Fibroblast of the conjunctiva (primary cell): ENCODE results near the gene APOL1.
A peak's percentile ranks its signal among the peaks of the same experiment; 100 is the strongest.

Experiments
- DNase-seq: peaks from one replicate; pipeline ENCODE4 v3.0.0-alpha.2; 2010; ENCODE audit warnings: low read depth

The APOL1 gene

GRCh38 chr22:36291831-36292740 is 39.2 kb downstream of the APOL1 start:
- no peak for DNase-seq

DNA sequence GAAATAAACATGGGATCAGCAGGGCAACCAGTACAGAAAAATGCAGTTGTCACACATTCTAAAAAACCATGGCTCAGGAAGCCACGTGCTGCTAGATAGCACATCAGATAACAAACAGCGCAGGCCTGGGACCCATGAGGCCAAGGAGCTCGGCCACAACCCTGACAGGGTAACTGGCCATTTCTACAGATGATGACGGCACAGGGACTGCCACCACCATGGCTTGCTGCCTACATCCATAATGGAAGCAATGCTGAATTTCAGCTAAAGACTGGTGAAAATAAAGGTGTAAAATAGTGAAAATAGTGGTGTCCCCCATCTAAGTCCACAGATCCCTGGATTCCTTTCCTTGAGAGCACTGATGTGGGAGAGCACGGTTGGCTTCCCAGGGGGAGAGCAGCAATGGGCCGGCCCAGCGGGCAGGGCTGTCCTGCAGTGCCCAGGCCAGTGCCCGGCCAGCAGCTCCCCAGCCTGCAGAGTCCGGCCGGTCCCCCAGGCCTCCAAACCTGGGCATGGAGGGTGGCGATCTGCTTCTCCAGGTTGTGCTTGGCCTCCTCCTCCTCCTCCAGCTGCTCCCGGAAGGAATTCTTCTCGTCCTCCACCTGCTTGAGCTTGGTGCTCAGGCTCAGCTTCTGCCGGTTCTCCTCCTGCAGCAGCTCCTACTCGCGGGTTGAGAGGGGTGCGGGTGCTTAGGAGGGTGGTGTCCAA is 40.0 kb downstream of the APOL1 start:
- no peak for DNase-seq

DNA sequence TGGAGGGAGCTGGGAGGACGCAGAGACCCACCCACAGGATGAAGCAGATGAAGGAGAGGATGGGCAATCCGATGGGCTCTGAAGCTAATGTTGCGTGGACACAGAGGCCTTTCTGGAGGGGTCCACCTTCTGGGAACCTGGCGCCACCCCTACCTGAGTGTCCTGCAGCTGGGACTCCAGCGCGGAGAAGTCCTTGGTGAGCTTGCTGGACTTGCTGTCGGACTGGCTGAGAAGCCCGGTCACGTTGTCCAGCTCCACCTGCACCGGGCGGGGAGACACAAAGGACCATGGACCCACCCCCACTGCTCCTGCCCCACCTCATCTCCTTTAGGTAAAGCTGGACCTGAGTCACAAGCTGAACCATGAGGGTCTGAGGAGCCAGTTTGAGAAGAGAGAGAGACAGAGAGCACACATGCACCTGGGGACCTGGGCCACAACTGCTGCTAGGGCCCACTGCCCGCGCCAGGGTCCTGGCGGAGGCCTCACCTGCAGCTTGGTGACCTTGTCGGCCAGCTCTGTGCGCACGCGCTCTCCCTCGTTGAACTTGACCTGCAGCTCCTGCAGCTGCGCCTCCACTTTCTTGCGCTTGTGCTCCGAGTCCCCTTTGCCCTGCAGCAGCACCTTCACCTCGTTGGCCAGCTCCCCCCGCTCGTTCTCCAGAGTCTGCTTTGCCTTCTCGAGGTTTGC is 40.8 kb downstream of the APOL1 start:
- DNase-seq = no peak

- no peak for DNase-seq
Observed at GRCh38 chr22:36294293-36294620, 41.3 kb downstream of the APOL1 start.

GRCh38 chr22:36294801-36295200 is 41.9 kb downstream of the APOL1 start:
- no peak for DNase-seq

DNA sequence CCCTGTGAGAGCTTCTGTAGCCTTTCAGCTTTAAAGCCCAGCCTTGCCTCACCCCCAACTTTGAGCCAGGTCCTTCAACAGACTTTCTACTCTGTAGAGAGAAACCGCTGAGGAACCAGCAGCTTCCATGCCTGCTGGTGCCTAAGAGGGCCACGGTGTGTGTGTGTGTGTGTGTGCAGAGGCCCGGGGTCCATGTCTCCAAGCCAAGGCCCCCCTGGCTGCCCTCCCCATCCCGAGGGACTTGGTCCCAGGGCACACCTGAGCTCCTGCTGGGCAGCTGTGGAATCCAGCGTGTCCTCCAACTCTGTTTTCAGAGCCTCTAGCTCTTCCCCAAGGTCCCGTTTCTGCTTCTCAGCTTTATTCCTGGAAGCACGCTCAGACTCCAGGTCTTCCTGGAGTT is 42.3 kb downstream of the APOL1 start:
- DNase-seq = no peak

DNA sequence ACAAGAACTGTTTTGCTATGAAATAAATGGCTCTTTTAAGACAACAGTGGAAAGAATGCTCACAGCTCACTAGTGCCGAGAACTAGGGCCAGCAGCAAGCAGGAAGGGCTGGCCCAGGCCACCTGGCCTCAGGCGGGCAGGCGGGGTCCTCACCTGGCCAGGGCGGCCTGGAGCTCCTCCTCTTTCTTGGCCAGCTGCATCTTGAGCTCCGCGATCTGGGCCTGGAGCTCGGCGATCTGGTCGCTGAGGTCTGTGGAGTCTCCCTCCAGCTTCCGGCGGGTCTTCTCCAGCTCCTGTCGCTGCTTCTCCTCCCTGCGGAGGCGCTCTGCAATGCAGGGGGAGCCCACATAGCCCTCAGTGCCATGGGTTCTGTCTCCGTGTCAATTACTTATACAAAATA is 43.8 kb downstream of the APOL1 start:
- DNase-seq = no peak

DNA sequence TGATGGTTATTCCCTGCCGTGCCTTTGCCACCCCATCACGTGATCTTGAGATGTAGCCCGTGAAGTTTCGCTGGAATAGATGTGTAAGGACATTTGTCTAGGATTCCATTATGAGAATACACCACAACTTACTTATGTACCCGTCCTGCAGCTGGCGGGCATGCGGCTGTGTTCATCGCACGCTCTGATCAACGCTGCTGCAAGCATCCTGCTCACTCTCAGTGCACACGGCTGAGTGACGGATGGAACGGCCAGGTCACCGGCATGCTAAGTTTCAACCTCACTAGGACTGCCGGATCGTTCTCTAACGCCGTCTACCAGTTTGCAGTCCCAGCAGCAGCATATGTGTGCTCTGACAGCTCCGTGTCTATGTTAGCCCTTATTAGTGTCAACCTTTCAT is 44.6 kb downstream of the APOL1 start:
- no peak for DNase-seq

- DNase-seq = no peak
Observed at GRCh38 chr22:36298118-36298517, 45.2 kb downstream of the APOL1 start.

GRCh38 chr22:36298601-36299000 is 45.7 kb downstream of the APOL1 start:
- no peak for DNase-seq

DNA sequence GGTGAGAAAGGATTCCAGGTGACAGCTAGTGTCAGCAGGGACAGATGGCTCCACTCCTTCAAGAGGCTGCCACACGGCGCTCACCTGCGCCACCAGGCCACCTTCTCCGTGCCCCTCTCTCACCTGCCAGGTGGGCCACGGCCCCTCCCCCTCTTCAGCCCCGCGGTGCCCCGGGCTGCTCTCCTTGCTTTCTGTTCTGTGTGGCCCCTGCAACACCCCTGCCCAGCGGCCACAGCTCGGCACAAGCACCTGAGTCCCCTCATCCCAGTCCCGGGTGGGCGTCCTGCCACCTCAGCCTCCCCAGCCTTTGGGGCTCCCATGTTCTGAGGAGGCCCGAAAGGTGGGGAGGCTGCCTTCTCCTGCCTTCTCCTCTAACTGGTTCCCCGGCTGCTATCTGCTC is 46.4 kb downstream of the APOL1 start:
- DNase-seq = no peak

DNA sequence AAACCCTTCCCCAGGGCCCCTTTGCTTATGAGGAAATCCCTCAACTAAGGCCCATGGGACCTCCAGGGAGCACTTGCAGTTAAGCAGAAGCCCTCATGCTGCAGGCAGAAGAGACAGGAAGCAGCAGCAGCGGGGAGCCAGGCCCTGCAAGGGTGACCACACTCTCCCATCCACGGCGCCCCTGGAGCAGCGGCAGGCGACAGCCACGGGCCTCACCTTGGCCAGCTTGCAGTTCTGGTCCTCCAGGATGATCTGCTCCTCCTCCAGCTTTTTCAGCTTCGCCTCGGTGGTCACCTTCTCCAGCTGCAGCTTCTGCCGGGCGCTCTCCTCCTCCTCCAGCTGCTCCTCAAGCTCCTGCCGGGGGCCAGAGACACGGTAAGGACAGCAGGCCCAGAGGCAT is 47.0 kb downstream of the APOL1 start:
- DNase-seq = no peak

DNA sequence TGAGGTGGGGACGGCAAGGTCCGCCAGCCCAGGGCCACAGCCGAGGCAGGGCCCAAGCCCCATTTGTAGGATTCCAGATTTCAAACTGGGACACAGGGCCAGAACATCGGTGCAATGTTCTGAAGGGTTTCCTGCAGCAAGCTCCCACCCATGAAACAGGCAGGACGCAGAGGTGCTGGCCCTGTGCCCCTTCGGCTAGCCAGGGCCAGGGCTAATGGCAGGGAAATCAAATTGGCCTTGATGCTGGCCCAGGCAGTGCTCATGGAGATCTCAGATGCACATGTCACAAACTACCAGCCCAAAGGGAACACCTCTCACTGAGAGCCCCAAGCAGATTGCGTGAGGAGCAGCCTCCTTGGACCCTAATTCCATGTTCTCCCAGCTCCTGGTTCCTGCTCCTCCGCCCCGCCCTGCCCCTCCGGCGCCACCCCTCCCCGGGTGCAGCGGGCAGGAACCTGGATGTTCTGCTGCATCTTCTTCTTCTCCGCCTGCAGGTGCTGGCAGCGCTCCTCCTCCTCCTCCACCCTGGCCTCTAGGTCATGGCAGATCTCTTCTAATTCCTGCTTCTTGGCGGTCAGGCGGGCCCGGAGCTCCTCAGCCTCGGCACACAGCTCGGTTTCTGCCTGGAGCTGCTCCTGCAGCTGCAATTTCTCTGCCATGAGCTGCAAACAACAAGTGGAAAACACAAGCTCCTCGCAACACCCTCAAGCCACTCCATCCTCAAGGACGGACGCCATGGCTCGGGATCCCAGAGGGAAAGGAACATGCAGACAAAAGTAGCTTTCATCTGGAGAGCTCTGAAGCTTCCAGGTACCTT is 47.7 kb downstream of the APOL1 start:
- no peak for DNase-seq

DNA sequence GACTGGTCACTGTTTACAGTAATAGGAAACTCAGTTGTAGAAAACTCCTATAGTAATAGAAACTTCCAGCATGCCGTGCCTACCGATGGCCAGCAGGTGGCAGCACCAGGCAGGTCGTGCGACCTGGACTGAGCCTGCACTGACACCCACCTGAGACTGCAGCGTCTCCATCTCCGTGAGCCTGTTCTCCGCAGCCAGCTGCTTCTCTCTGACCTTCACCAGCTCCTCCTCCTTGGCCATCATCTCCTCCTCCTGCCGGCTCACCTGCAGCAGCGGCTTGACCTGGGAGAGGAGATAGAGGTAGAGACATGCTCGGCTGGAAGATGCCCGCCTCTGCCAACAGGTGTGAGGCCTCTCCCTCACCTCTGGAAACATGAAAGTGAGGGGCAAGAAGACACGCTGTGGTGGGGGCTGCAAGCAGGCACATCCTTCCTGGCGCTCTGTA is 48.5 kb downstream of the APOL1 start:
- DNase-seq = peak; percentile 46

DNA sequence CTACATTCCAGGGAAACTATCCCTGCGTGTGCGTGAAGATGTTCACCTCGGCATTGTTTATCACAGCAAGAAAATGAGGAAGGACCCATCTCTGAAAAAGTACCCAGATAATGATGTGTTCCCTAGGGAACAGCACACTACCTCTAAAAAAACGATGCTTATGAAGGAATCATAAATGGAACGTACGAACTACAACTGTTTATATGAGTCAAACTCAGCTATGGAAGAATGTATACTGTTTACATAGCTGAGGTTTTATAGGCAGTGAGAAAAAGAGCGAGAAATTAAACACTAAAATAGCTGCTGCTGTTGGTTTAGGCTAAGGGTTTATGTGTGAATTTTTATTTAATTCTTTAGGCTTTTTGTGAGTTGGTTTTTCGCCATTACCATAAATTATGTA is 48.9 kb downstream of the APOL1 start:
- DNase-seq = peak; percentile 37

GRCh38 chr22:36302439-36303114 is 49.6 kb downstream of the APOL1 start:
- no peak for DNase-seq

- no peak for DNase-seq
Observed at GRCh38 chr22:36303115-36303467, 50.2 kb downstream of the APOL1 start.

- DNase-seq = no peak
Observed at GRCh38 chr22:36303874-36304273, 50.9 kb downstream of the APOL1 start.

DNA sequence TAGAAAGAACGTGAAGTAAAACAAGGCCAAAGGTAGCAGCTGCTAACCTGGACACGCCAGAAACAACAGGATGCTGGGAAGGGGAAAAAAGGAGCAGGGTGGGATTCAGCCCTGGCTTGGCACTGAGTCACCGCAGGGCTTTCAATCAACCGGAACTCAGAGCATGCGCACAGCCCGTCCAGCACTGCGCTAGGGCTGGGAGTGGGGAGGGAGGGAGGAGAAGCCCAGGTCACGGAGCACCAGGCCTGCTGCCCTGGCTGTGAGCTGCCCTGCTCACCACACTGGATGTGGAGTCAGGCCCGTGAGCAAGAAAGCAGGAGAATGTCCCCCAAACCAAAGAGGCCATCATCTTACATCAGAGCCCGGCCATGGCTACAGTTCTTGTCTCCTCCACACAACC is 51.5 kb downstream of the APOL1 start:
- no peak for DNase-seq

DNA sequence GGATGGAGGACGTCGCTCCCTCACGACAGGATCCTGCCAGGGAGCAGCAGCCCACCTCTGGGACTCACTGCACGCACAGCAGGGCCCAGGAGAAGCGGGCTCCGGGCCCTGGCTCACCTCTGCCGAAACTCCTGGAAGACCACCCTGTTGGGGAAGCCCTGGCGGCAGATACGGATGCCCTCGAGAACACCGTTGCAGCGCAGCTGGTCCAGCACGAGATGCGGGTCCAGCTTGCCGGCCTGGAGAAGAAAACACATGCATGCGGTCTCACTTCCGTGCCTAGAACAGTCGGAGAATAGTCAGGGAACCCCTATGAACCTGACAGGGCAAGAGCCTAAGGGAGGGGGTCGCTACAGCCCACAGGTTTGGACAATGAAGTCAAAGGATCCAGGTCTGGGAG is 52.9 kb downstream of the APOL1 start:
- no peak for DNase-seq

- no peak for DNase-seq
Observed at GRCh38 chr22:36306227-36306626, 53.3 kb downstream of the APOL1 start.

GRCh38 chr22:36308880-36309279 is 55.9 kb downstream of the APOL1 start:
- DNase-seq = no peak
